Nephron progenitor cell (in vitro differentiated cells): ENCODE results near the gene CFAP74.

Source experiments
- DNase-seq: peaks from one replicate; pipeline ENCODE4 v3.0.0; 2021
- H3K27ac Mint-ChIP-seq: 2 replicates; pipeline ENCODE4 v1.8.0; 2021; ENCODE audit warnings: mild to moderate bottlenecking, moderate library complexity, mixed read lengths
- H3K27me3 Mint-ChIP-seq: 2 replicates; pipeline ENCODE4 v1.8.0; 2021; ENCODE audit warnings: mild to moderate bottlenecking, low read depth, mixed read lengths; ENCODE audit not compliant: poor library complexity
- H3K36me3 Mint-ChIP-seq: 2 replicates; pipeline ENCODE4 v1.8.0; 2021; ENCODE audit warnings: low read depth, mixed read lengths
- H3K4me1 Mint-ChIP-seq: 2 replicates; pipeline ENCODE4 v1.8.0; 2021; ENCODE audit warnings: mixed read lengths
- H3K4me3 Mint-ChIP-seq: 2 replicates; pipeline ENCODE4 v1.8.0; 2021; ENCODE audit warnings: mild to moderate bottlenecking, moderate library complexity, mixed read lengths
- H3K9me3 Mint-ChIP-seq: 2 replicates; pipeline ENCODE4 v1.8.0; 2021; ENCODE audit warnings: mild to moderate bottlenecking, moderate library complexity, mixed read lengths
- CTCF ChIP-seq: fragments of 200-600 bp; sonication (generic); IDR thresholded peaks from 2 replicates; pipeline ENCODE4 v1.5.0; 2021; ENCODE audit warnings: antibody characterized with exemption

The CFAP74 gene

GRCh38 chr1:2003541-2004131, at the start of gene CFAP74:
Gene CFAP74 (minus strand): TSS chr1:2003786. CDS start chr1:1990956, 12,830 bp downstream.
- Mint-ChIP-seq H3K4me1 (peaks cover 30% of the 10 kb centered on the region), H3K27ac (no peak within 1 kb of the TSS), H3K27me3 (peaks cover 27% of the 10 kb centered on the region), H3K9me3 (no peaks in the 10 kb centered on the region), H3K4me3 (peak within 1 kb of the TSS; percentile 47), H3K36me3 (no peaks in the 10 kb centered on the region)
- no peak for TF ChIP-seq CTCF
- peak; percentile 94 for DNase-seq

- no peak overlapping the region for H3K4me3 Mint-ChIP-seq
- H3K9me3 Mint-ChIP-seq, result no peaks in the 10 kb centered on the region
- H3K27me3 Mint-ChIP-seq, result peaks cover 46% of the 10 kb centered on the region
- peaks cover 29% of the 10 kb centered on the region for H3K4me1 Mint-ChIP-seq
- no peak overlapping the region for H3K27ac Mint-ChIP-seq
- DNase-seq, result no peak
- TF ChIP-seq CTCF, result no peak
- peaks cover 8% of the 10 kb centered on the region for H3K36me3 Mint-ChIP-seq
Measured at GRCh38 chr1:2053217-2053616, 49.6 kb upstream of the CFAP74 start.

GRCh38 chr1:2052756-2053155, 49.2 kb upstream of the CFAP74 start:
- Mint-ChIP-seq H3K4me1 (peaks cover 30% of the 10 kb centered on the region), H3K36me3 (peaks cover 8% of the 10 kb centered on the region), H3K9me3 (no peaks in the 10 kb centered on the region), H3K4me3 (peak overlapping the region; percentile 62), H3K27ac (no peak overlapping the region), H3K27me3 (peaks cover 51% of the 10 kb centered on the region)
- TF ChIP-seq CTCF, result no peak
- DNase-seq, result no peak

GRCh38 chr1:2052054-2052679, 48.6 kb upstream of the CFAP74 start:
- Mint-ChIP-seq H3K4me3 (peak overlapping the region; percentile 76), H3K4me1 (peaks cover 30% of the 10 kb centered on the region), H3K9me3 (no peaks in the 10 kb centered on the region), H3K36me3 (peaks cover 8% of the 10 kb centered on the region), H3K27ac (no peak overlapping the region), H3K27me3 (peaks cover 57% of the 10 kb centered on the region)
- no peak for TF ChIP-seq CTCF
- no peak for DNase-seq

- TF ChIP-seq CTCF, result no peak
- peak; percentile 46 for DNase-seq
- no peaks in the 10 kb centered on the region for H3K9me3 Mint-ChIP-seq
- H3K27me3 Mint-ChIP-seq, result peaks cover 68% of the 10 kb centered on the region
- peak overlapping the region; percentile 76 for H3K4me3 Mint-ChIP-seq
- peaks cover 30% of the 10 kb centered on the region for H3K4me1 Mint-ChIP-seq
- H3K27ac Mint-ChIP-seq, result no peak overlapping the region
- H3K36me3 Mint-ChIP-seq, result peaks cover 8% of the 10 kb centered on the region
Measured at GRCh38 chr1:2050793-2051682, 47.5 kb upstream of the CFAP74 start.
